GM12872 (cell line): ENCODE data around the gene GRIK5.

Experiments used
- TF ChIP-seq, protein P1 (sequence below): IDR thresholded peaks from 3 replicates; pipeline ENCODE4 v1.5.1; 2011; ENCODE audit warnings: low read depth, mild to moderate bottlenecking, low read length, moderate library complexity; ENCODE audit not compliant: insufficient read depth

Gene GRIK5

DNA sequence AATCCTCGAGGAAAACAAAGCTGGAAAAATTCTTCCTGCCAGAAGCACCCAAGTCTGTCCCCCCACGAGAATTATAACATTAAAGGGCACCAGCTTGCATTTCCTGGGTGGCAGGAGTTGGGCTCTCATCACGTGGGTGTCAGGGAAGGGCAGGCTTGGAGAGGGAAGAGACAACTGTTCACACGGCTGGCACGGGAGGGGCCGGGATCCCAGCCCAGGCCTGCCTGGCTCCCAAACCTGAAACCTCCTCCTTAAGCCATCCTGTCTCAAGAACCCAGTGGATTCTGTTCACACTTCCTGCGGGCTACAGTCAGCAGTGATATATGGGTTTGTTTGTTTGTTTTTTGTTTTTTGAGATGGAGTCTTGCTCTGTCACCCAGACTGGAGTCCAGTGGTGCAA, 12.2 kb downstream of the GRIK5 start:
- TF ChIP-seq, protein P1, sequence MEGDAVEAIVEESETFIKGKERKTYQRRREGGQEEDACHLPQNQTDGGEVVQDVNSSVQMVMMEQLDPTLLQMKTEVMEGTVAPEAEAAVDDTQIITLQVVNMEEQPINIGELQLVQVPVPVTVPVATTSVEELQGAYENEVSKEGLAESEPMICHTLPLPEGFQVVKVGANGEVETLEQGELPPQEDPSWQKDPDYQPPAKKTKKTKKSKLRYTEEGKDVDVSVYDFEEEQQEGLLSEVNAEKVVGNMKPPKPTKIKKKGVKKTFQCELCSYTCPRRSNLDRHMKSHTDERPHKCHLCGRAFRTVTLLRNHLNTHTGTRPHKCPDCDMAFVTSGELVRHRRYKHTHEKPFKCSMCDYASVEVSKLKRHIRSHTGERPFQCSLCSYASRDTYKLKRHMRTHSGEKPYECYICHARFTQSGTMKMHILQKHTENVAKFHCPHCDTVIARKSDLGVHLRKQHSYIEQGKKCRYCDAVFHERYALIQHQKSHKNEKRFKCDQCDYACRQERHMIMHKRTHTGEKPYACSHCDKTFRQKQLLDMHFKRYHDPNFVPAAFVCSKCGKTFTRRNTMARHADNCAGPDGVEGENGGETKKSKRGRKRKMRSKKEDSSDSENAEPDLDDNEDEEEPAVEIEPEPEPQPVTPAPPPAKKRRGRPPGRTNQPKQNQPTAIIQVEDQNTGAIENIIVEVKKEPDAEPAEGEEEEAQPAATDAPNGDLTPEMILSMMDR: no peak

DNA sequence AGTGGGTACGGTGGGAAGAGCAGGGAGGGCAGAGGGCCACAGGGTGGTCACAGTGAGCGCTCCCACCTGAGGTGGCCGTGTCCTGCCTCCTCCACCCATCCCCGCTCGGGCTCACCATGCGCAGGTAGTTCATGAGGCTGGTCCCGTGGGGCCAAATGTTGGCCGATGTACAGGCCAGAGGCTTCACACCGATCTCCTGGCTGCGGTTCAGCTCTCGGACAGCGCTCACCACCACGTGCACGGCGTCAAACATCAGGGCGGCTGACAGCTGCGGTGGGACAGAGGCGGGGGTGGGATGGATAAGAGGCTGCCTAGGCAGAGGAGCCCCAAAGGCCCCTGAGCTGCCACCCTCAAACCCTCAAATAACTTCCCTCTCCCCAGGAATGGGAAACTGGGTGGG, 15.8 kb downstream of the GRIK5 start:
- TF ChIP-seq, protein P1: no peak

- TF ChIP-seq, protein P1: no peak
Observed at GRCh38 chr19:42053037-42053935, 16.7 kb downstream of the GRIK5 start.

DNA sequence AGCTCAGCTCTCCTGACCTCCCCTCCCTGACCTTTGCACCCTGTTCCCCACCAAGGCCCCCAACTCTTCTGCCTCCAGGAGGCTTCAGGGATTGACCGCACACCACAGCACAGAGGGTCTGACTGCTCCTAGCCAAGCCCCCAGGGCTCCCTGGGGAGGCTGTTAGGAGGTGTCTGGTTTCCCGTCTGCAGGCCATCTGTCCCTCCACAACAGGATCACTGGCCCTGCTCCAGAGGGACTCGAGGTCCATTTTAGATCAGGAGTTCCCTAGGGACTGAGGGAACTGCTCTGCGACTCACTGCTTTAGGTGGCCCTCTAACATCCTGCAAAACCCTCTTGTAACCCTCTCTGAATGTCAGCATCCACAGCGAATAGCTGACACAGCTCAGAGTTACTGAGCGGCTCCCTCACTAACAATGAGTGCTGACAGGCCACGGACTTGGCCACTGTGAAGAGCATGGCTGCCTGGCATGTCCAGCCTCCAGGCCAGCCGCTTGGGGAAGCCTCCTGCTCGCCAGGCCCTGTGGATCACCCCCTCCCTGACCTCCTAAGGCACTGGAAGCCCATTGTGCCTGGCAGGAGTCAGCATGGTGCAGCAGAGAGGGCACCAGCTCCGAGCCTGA, 17.7 kb downstream of the GRIK5 start:
- TF ChIP-seq, protein P1: no peak

GRCh38 chr19:42051166-42052115, 18.6 kb downstream of the GRIK5 start:
- TF ChIP-seq, protein P1: no peak

DNA sequence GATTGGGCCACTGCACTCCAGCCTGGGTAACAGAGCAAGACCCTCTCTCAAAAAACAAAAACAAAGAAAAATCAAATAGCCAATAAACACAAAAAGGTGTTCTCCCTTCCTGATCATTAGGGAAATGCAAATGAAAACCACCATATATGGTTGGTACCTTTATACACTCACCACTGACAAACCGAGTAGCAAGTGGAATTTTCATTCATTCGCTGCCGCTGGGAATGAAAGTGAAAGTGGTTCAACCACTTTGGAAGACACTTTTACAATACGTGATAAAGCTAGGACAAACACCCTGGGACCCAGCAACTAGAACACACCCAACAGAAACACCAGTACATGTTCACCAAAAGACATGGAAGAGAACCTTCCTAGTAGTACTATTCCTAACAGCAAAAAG, 21.0 kb downstream of the GRIK5 start:
- TF ChIP-seq, protein P1: no peak

DNA sequence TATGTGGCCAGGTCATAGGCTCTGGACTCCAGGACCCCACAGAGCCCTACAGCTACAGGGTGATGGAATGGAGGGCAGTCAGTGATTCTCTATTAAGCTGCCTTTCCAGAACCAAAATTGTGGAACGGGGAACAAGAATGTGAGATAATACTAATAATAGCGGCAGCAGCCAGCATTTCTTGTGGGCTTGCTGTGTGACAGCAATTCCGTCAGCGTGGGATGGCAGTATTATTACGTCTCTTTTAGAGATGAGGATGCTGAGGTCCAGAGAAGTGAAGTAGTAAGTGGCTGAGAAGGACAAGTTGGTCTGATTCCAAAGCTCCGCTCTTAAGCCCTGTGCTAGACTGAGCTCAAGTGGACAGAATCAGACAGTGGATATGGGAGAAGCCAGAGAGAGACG, 24.4 kb downstream of the GRIK5 start:
- TF ChIP-seq, protein P1: no peak
